ENCODE data around the gene HELZ. TPM values are rescaled to one million over a fixed set of nuclear protein-coding genes. Genes with fewer than 3 reads are reported as not detected.

HELZ gene
- polyA plus RNA-seq, 3 donors = 24.8 to 44.1 (median 39.9) TPM

- H3K9me3 Mint-ChIP-seq = peaks cover 0 to 8% (median 2%) of the 10 kb centered on the region in 7 donors
- H3K4me1 Mint-ChIP-seq = no peaks in the 10 kb centered on the region
- H3K27ac Mint-ChIP-seq = no peak overlapping the region
- Histone ChIP-seq H3K36me3 (replicated peaks in 1 of 2; ENCODE audit: control insufficient read depth in 1 of 2, insufficient read depth in 2 of 2, low read length in 2 of 2) (no peaks in the 10 kb centered on the region), H3K27me3 (ENCODE audit: control insufficient read depth in 2 of 2, insufficient read depth in 2 of 2, low read length in 2 of 2) (no peaks in the 10 kb centered on the region), H3K4me1 (ENCODE audit: control insufficient read depth in 1 of 2, insufficient read depth in 2 of 2, low read length in 2 of 2) (no peaks in the 10 kb centered on the region), H2AFZ (ENCODE audit: insufficient read depth, low read depth, low read length, poor library complexity, severe bottlenecking) (no peak overlapping the region), H3K27ac (ENCODE audit: low read depth in 1 of 2, low read length in 2 of 2) (no peak overlapping the region), H3K9me3 (replicated peaks in 1 of 2; ENCODE audit: control insufficient read depth in 1 of 2, insufficient read depth in 1 of 2, low read length in 2 of 2) (no peaks in the 10 kb centered on the region), H3K4me2 (replicated peaks; ENCODE audit: extremely low read depth, low read length, poor library complexity, severe bottlenecking) (no peak overlapping the region), H3K9ac (ENCODE audit: insufficient read depth, low read length, poor library complexity, severe bottlenecking) (no peak overlapping the region), H3K4me3 (replicated peaks in 1 of 3; ENCODE audit: low read depth in 2 of 3, low read length in 3 of 3) (no peak overlapping the region), H4K20me1 (ENCODE audit: insufficient read depth, low read length) (no peaks in the 10 kb centered on the region), H3K79me2 (ENCODE audit: insufficient read depth, low read length) (no peaks in the 10 kb centered on the region)
- intact Hi-C loops (cut with micrococcal nuclease) = no loop called here
- DNase-seq = no peak
- H3K4me3 Mint-ChIP-seq = no peak overlapping the region
- WGBS (ENCODE audit: insufficient coverage) = 90% methylated on average over 28 of the region's 29 CpGs
- H3K36me3 Mint-ChIP-seq = peaks cover 5 to 7% of the 10 kb centered on the region in 2 donors
- TF ChIP-seq, protein P1, sequence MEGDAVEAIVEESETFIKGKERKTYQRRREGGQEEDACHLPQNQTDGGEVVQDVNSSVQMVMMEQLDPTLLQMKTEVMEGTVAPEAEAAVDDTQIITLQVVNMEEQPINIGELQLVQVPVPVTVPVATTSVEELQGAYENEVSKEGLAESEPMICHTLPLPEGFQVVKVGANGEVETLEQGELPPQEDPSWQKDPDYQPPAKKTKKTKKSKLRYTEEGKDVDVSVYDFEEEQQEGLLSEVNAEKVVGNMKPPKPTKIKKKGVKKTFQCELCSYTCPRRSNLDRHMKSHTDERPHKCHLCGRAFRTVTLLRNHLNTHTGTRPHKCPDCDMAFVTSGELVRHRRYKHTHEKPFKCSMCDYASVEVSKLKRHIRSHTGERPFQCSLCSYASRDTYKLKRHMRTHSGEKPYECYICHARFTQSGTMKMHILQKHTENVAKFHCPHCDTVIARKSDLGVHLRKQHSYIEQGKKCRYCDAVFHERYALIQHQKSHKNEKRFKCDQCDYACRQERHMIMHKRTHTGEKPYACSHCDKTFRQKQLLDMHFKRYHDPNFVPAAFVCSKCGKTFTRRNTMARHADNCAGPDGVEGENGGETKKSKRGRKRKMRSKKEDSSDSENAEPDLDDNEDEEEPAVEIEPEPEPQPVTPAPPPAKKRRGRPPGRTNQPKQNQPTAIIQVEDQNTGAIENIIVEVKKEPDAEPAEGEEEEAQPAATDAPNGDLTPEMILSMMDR (IDR thresholded peaks at IDR 0.05) = no peak
- peaks cover 0 to 2% (median 0%) of the 10 kb centered on the region in 3 donors for H3K27me3 Mint-ChIP-seq (ENCODE audit: low read depth in 3 of 3)
These were observed 188.9 kb downstream of the HELZ start for GRCh38 chr17:67055811-67056745.

GRCh38 chr17:67055041-67055443 is 190.0 kb downstream of the HELZ start:
- Mint-ChIP-seq H3K36me3 (peaks cover 0 to under 1% of the 10 kb centered on the region in 2 donors), H3K9me3 (peaks cover 0 to 4% (median 2%) of the 10 kb centered on the region in 7 donors), H3K27me3 (ENCODE audit: low read depth in 3 of 3) (peaks cover 0 to under 1% (median 0%) of the 10 kb centered on the region in 3 donors), H3K4me3 (no peak overlapping the region), H3K27ac (no peak overlapping the region), H3K4me1 (no peaks in the 10 kb centered on the region)
- TF ChIP-seq, protein P1 (IDR thresholded peaks at IDR 0.05) = no peak
- Histone ChIP-seq H3K4me1 (ENCODE audit: control insufficient read depth in 1 of 2, insufficient read depth in 2 of 2, low read length in 2 of 2) (no peaks in the 10 kb centered on the region), H3K27ac (ENCODE audit: low read depth in 1 of 2, low read length in 2 of 2) (no peak overlapping the region), H3K9me3 (replicated peaks in 1 of 2; ENCODE audit: control insufficient read depth in 1 of 2, insufficient read depth in 1 of 2, low read length in 2 of 2) (peaks cover 0 to 2% of the 10 kb centered on the region in 2 donors), H3K79me2 (ENCODE audit: insufficient read depth, low read length) (no peaks in the 10 kb centered on the region), H3K36me3 (replicated peaks in 1 of 2; ENCODE audit: control insufficient read depth in 1 of 2, insufficient read depth in 2 of 2, low read length in 2 of 2) (no peaks in the 10 kb centered on the region), H3K27me3 (ENCODE audit: control insufficient read depth in 2 of 2, insufficient read depth in 2 of 2, low read length in 2 of 2) (no peaks in the 10 kb centered on the region), H3K4me2 (replicated peaks; ENCODE audit: extremely low read depth, low read length, poor library complexity, severe bottlenecking) (no peak overlapping the region), H4K20me1 (ENCODE audit: insufficient read depth, low read length) (no peaks in the 10 kb centered on the region), H3K4me3 (replicated peaks in 1 of 3; ENCODE audit: low read depth in 2 of 3, low read length in 3 of 3) (no peak overlapping the region), H3K9ac (ENCODE audit: insufficient read depth, low read length, poor library complexity, severe bottlenecking) (no peak overlapping the region), H2AFZ (ENCODE audit: insufficient read depth, low read depth, low read length, poor library complexity, severe bottlenecking) (no peak overlapping the region)
- intact Hi-C loops (cut with micrococcal nuclease) = no loop called here
- WGBS (ENCODE audit: insufficient coverage) = 91% methylated on average over 6 of the region's 19 CpGs
- DNase-seq = no peak

Data from CD14-positive monocyte (primary cell).